ENCODE measurements around the gene SEM1. TPM values are rescaled to one million over a fixed set of nuclear protein-coding genes. Genes with fewer than 3 reads are reported as not detected.

SEM1 gene
- total RNA-seq, 1 experiment from 2014 or later: 79.9 TPM

GRCh38 chr7:96707901-96708774, 1.5 kb downstream of the SEM1 start:
- no CpG with 5 or more reads among the region's 4 CpGs for WGBS (ENCODE audit: extremely low coverage, insufficient read length, low lambda C conversion rate)
- H4K5ac ChIP-seq (ENCODE audit: insufficient read length, low read depth, low read length): no peak overlapping the region
- H3K23ac ChIP-seq (ENCODE audit: insufficient read length, low read depth, low read length): no peak overlapping the region
- no peak overlapping the region for H3K14ac ChIP-seq (ENCODE audit: insufficient read depth, low read length)
- H2BK120ac ChIP-seq (ENCODE audit: low read depth, low read length, poor library complexity, severe bottlenecking): no peak overlapping the region
- no peaks in the 10 kb centered on the region for H3K27me3 ChIP-seq (ENCODE audit: insufficient read depth, low read length)
- H4K8ac ChIP-seq (replicated peaks; ENCODE audit: insufficient read length, low read depth, low read length): no peak overlapping the region
- no peak overlapping the region for H3K4ac ChIP-seq (ENCODE audit: low read depth, low read length)
- H3K4me2 ChIP-seq (ENCODE audit: insufficient read depth, insufficient read length, low read length): peak overlapping the region; percentile 82
- H2BK20ac ChIP-seq (ENCODE audit: low read depth, low read length, poor library complexity, severe bottlenecking): no peak overlapping the region
- no peak overlapping the region for H2AK5ac ChIP-seq (ENCODE audit: insufficient read length, low read length)
- H3K56ac ChIP-seq (ENCODE audit: insufficient read length, low read depth, low read length): no peak overlapping the region
- H3K79me1 ChIP-seq (ENCODE audit: insufficient read depth, low read depth, low read length, poor library complexity, severe bottlenecking): no peaks in the 10 kb centered on the region
- DNase-seq: no peak
- H3K4me1 Mint-ChIP-seq: peaks cover 3 to 12% of the 10 kb centered on the region in 2 experiments
- H3K18ac ChIP-seq (ENCODE audit: insufficient read length, low read depth, low read length): no peak overlapping the region
- peaks cover 27% of the 10 kb centered on the region; the same call in 1 of the 2 replicates for H3K79me2 ChIP-seq (ENCODE audit: insufficient read depth, low read length)
- H3K27ac ChIP-seq (ENCODE audit: insufficient read length, low read depth, low read length): no peak overlapping the region
- no peak overlapping the region for H4K91ac ChIP-seq (ENCODE audit: insufficient read length, low read depth, low read length)
- no peak overlapping the region for H3K9ac ChIP-seq (ENCODE audit: extremely low read depth, insufficient read length, low read length)
- H3K27ac Mint-ChIP-seq: no peak overlapping the region; a peak in 1 of 7 replicates
- H3T11ph ChIP-seq (ENCODE audit: low read length): no peak overlapping the region
- peaks cover 3% of the 10 kb centered on the region for H3K23me2 ChIP-seq (ENCODE audit: insufficient read length, low read depth, low read length, poor library complexity, severe bottlenecking)
- no peak overlapping the region for H2BK12ac ChIP-seq (ENCODE audit: insufficient read length, low read depth, low read length)
- H3K9me3 Mint-ChIP-seq: peaks cover 11 to 17% of the 10 kb centered on the region in 2 experiments
- H3K4me3 Mint-ChIP-seq: peak overlapping the region; percentile 95 to 97
- H2AFZ ChIP-seq (ENCODE audit: low read length): no peak overlapping the region
- no peak overlapping the region for H2BK15ac ChIP-seq (ENCODE audit: low read depth, low read length)
- no peaks in the 10 kb centered on the region for H4K20me1 ChIP-seq (ENCODE audit: control insufficient read depth, insufficient read depth, insufficient read length)
- no peak overlapping the region for H2BK5ac ChIP-seq (ENCODE audit: insufficient read length, low read length)
- no peaks in the 10 kb centered on the region for H3K4me1 ChIP-seq (ENCODE audit: insufficient read depth, low read length)
- H3K36me3 Mint-ChIP-seq (ENCODE audit: insufficient read depth in 1 of 3, low read depth in 3 of 3): peaks cover 1 to 21% (median 19%) of the 10 kb centered on the region in 3 experiments
- no peaks in the 10 kb centered on the region; the same call in 1 of the 2 replicates for H3K27me3 Mint-ChIP-seq (ENCODE audit: low read depth)
- H3K9me3 ChIP-seq (ENCODE audit: control insufficient read depth, low read depth, low read length): peaks cover 5% of the 10 kb centered on the region
- TF ChIP-seq, protein P1, sequence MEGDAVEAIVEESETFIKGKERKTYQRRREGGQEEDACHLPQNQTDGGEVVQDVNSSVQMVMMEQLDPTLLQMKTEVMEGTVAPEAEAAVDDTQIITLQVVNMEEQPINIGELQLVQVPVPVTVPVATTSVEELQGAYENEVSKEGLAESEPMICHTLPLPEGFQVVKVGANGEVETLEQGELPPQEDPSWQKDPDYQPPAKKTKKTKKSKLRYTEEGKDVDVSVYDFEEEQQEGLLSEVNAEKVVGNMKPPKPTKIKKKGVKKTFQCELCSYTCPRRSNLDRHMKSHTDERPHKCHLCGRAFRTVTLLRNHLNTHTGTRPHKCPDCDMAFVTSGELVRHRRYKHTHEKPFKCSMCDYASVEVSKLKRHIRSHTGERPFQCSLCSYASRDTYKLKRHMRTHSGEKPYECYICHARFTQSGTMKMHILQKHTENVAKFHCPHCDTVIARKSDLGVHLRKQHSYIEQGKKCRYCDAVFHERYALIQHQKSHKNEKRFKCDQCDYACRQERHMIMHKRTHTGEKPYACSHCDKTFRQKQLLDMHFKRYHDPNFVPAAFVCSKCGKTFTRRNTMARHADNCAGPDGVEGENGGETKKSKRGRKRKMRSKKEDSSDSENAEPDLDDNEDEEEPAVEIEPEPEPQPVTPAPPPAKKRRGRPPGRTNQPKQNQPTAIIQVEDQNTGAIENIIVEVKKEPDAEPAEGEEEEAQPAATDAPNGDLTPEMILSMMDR (conservative IDR thresholded peaks at IDR 0.05): no peak

All from H9 (cell line).